Activated CD8-positive, alpha-beta T cell treated with anti-CD3 and anti-CD28 coated beads for 36 hours (primary cell): ENCODE measurements around the gene POLR3H. TPM values are rescaled to one million over a fixed set of nuclear protein-coding genes. Genes with fewer than 3 reads are reported as not detected.

Source experiments
- ATAC-seq: fragments of 200-7000 bp; cut with Tn5 transposase; one replicate; pipeline ENCODE4 v1.10.0; 2021; ENCODE audit warnings: mild to moderate bottlenecking, moderate library complexity
- CTCF ChIA-PET: fragments of 350-600 bp; sonication (Branson Sonifier 250); formaldehyde crosslinking; loops from one replicate; lab custom pipeline; 2021; ENCODE audit warnings: antibody characterized with exemption; lab: Charles Lee
- POLR2A ChIA-PET: fragments of 350-600 bp; sonication (Branson Sonifier 250); formaldehyde crosslinking; loops from one replicate; lab custom pipeline; 2021; ENCODE audit warnings: antibody characterized with exemption; lab: Charles Lee
- DNase-seq: peaks from one replicate; pipeline ENCODE4 v3.0.0-alpha.2; 2020
- H3K27ac Mint-ChIP-seq: one replicate; pipeline ENCODE4 v1.8.0; 2021; ENCODE audit warnings: mild to moderate bottlenecking, mixed read lengths
- H3K27me3 Mint-ChIP-seq: one replicate; pipeline ENCODE4 v1.8.0; 2021; ENCODE audit warnings: mixed read lengths
- H3K36me3 Mint-ChIP-seq: one replicate; pipeline ENCODE4 v1.8.0; 2021; ENCODE audit warnings: low read depth, mixed read lengths
- H3K4me1 Mint-ChIP-seq: one replicate; pipeline ENCODE4 v1.8.0; 2021; ENCODE audit warnings: low read depth, mixed read lengths
- H3K4me3 Mint-ChIP-seq: one replicate; pipeline ENCODE4 v1.8.0; 2021; ENCODE audit warnings: mild to moderate bottlenecking, moderate library complexity, mixed read lengths
- H3K9me3 Mint-ChIP-seq: one replicate; pipeline ENCODE4 v1.8.0; 2021; ENCODE audit warnings: mixed read lengths
- CTCF ChIP-seq: fragments of 200-600 bp; IDR thresholded peaks from one replicate; pipeline ENCODE4 v1.8.0; 2022; ENCODE audit warnings: antibody characterized with exemption, mild to moderate bottlenecking
- intact Hi-C: fragments of 100-400 bp; cut with micrococcal nuclease; formaldehyde crosslinking; loops from one replicate; pipeline ENCODE4 v1.10.0; 2022
- total RNA-seq, 2 experiments: library from RNA; stranded (reverse); gene quantifications; one replicate each; pipeline ENCODE4 v1.2.3, GENCODE V29; 2021

POLR3H gene
- total RNA-seq, 2 experiments from 2014 or later, result 26.8 to 29.0 TPM

- TF ChIP-seq CTCF, result peak; percentile 71
- ChIA-PET POLR2A (interaction anchor here (0.6 to 2.4 kb wide), 6 partner anchors 18 to 114 kb away, joined by 3 to 9 read pairs (median 4); partner anchors contain the start of gene TOB2), CTCF (interaction anchor here (0.6 to 5.1 kb wide), 23 partner anchors 8 to 595 kb away, joined by 3 to 71 read pairs (median 3); partner anchors contain the start of gene TOB2)
- Mint-ChIP-seq H3K4me1 (peaks cover 7% of the 10 kb centered on the region), H3K9me3 (no peaks in the 10 kb centered on the region), H3K27ac (peak overlapping the region; percentile 55), H3K4me3 (no peak overlapping the region), H3K27me3 (no peaks in the 10 kb centered on the region), H3K36me3 (peaks cover 10% of the 10 kb centered on the region)
- DNase-seq (peak; percentile 55), ATAC-seq (peak; percentile 81)
- intact Hi-C loops, result no loop called here
Observed at GRCh38 chr22:41517172-41518047, 26.9 kb downstream of the POLR3H start.

GRCh38 chr22:41516462-41516861 is 27.8 kb downstream of the POLR3H start:
- H3K4me1 Mint-ChIP-seq, result peaks cover 7% of the 10 kb centered on the region
- DNase-seq, result no peak
- ATAC-seq, result no peak
- H3K4me3 Mint-ChIP-seq, result no peak overlapping the region
- no peak overlapping the region for H3K27ac Mint-ChIP-seq
- ChIA-PET POLR2A (interaction anchor here (1.5 to 2.4 kb wide), 2 partner anchors 69 to 113 kb away, joined by 7 to 9 read pairs; partner anchors contain the start of gene TOB2), CTCF (interaction anchor here (0.6 to 5.1 kb wide), 6 partner anchors 10 to 113 kb away, joined by 4 to 71 read pairs (median 10); no protein-coding TSS in a partner anchor)
- H3K9me3 Mint-ChIP-seq, result no peaks in the 10 kb centered on the region
- peaks cover 11% of the 10 kb centered on the region for H3K36me3 Mint-ChIP-seq
- intact Hi-C loops, result no loop called here
- H3K27me3 Mint-ChIP-seq, result no peaks in the 10 kb centered on the region
- no peak for TF ChIP-seq CTCF

- TF ChIP-seq CTCF, result no peak
- H3K27ac Mint-ChIP-seq, result no peak overlapping the region
- ChIA-PET POLR2A (no interaction called here), CTCF (interaction anchor here (1.3 to 1.5 kb wide), 2 partner anchors 13 to 110 kb away, joined by 3 to 6 read pairs; no protein-coding TSS in a partner anchor)
- no peaks in the 10 kb centered on the region for H3K27me3 Mint-ChIP-seq
- no peaks in the 10 kb centered on the region for H3K9me3 Mint-ChIP-seq
- ATAC-seq (no peak), DNase-seq (no peak)
- H3K36me3 Mint-ChIP-seq, result peaks cover 11% of the 10 kb centered on the region
- H3K4me1 Mint-ChIP-seq, result peaks cover 7% of the 10 kb centered on the region
- intact Hi-C loops, result no loop called here
- H3K4me3 Mint-ChIP-seq, result no peak overlapping the region
Observed at GRCh38 chr22:41513391-41513790, 30.9 kb downstream of the POLR3H start.

- POLR2A ChIA-PET, result interaction anchor here (0.8 to 0.9 kb wide), 2 partner anchors 67 to 226 kb away, joined by 3 read pairs; no protein-coding TSS in a partner anchor
- CTCF ChIA-PET, result interaction anchor here (1.3 kb wide), 1 partner anchor 12 kb away, joined by 3 read pairs; no protein-coding TSS in a partner anchor
- no peak for ATAC-seq
- TF ChIP-seq CTCF, result no peak
- H3K4me1 Mint-ChIP-seq, result peaks cover 7% of the 10 kb centered on the region
- intact Hi-C loops, result no loop called here
- H3K27ac Mint-ChIP-seq, result peak overlapping the region; percentile 30
- H3K27me3 Mint-ChIP-seq, result no peaks in the 10 kb centered on the region
- no peak for DNase-seq
- H3K36me3 Mint-ChIP-seq, result peaks cover 11% of the 10 kb centered on the region
- H3K4me3 Mint-ChIP-seq, result no peak overlapping the region
- no peaks in the 10 kb centered on the region for H3K9me3 Mint-ChIP-seq
Observed at GRCh38 chr22:41512421-41513194, 31.7 kb downstream of the POLR3H start.
